HG03571 (cell line): ENCODE data around the gene CPA5.

Experiments used
- ATAC-seq: cut with Tn5 transposase; IDR thresholded peaks from one replicate; pipeline ENCODE4 v1.9.1; 2021; ENCODE audit not compliant: unreplicated experiment

The CPA5 gene

DNA sequence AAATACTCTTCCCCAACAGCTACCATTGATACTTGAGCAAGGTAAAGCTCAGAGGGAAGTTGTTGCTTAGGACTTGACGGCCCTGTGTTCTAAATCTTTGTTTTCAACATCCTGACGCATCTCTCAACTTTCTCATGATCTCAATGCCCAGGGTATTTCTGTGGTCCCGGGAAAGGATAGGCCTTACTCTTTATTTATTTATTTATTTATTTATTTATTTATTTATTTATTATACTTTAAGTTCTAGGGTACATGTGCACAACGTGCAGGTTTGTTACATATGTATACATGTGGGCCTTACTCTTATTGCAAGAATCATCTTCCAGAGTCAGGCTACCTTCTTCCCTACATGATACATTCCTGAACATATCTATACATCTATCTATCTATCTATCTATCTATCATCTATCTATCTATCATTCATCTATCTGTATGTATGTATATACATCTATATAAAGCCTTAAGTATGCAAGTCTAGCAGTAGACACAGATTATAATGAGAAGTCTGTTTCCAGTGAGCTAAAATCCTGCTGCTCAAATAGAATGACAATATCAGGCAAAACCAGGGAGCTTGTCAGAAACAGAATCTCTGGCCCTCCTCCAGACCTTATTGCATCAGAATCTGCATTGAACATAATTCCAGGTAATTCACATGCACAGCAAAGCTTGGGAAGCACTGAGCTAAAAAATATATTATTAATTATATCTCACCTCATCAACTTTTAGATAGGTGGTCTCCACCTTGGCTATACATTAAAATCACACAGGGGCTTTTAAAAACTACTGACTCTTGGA lies 12.2 kb upstream of the CPA5 start:
- ATAC-seq = no peak

- ATAC-seq = no peak
These were observed 10.8 kb upstream of the CPA5 start for GRCh38 chr7:130333832-130334231.

- no peak for ATAC-seq
These were observed 10.3 kb upstream of the CPA5 start for GRCh38 chr7:130334274-130334673.

GRCh38 chr7:130337410-130337971 lies 7.1 kb upstream of the CPA5 start:
- ATAC-seq = no peak

DNA sequence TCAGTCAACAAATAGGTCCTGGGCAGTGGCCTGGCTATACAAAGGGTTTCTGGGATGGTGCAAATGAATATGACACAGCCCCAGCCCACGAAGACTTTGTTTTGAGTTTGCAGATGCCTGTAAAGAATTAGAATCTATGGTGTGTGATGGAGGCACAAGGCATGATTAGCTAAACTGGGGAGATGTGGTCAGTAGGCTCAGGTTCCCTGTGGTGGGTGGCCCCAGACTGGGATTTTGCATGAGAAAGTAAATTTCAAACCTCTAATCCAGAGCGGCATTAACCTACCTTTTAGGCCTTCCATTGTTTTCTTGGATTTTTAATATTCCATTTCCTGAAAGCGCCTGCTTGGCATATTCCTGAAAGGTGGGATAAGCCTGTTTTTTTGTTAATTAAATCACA lies 6.4 kb upstream of the CPA5 start:
- ATAC-seq = no peak

DNA sequence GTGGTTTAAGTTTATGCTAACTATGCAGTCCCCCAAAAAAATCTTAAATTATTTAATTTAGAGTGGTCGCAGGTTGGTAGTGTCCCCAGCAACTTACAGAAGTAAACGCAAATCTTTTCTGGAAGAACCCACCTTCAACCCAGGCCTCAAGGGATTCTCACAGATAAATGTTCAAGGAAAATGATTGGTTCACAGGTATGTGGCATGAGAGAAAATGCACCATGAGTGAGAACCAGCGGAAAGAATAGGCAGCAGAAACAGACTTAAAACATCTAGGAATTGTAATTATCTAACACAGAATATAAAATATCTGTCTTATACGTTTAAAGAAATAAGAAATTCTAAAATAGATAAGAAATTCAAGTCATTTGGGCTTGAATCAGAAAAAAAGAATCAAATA lies 2.7 kb upstream of the CPA5 start:
- no peak for ATAC-seq

DNA sequence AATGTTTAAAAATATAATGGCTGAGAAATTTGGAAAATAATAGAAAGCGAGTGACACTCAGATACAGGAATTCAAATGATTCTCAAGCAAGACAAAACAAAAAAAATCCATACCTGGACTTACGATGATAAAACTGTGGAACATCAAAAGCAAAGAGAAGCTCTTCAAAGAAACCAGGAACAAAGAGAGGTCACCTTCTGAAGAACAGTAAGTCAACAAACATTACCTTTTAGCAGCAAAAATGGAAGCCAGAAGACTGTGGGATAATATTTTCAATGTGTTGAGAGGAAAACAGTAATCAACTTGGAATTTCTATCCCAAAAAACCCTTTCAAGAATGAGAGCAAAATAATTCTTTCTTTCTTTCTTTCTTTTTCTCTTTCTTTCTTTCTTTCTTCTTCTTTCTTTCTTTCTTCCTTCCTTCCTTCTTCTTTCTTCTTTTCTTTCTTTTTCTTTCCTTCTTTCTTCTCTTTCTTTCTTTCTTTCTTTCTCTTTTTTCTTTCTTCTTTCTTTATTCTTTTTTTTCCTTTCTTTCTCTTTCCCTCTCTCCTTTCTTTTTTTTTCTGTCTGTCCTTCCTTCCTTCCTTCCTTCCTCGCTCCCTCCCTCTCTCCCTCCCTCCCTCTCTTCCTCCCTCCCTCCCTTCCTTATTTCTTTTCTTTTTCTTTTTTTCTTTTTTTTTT lies 1.8 kb upstream of the CPA5 start:
- ATAC-seq = no peak

DNA sequence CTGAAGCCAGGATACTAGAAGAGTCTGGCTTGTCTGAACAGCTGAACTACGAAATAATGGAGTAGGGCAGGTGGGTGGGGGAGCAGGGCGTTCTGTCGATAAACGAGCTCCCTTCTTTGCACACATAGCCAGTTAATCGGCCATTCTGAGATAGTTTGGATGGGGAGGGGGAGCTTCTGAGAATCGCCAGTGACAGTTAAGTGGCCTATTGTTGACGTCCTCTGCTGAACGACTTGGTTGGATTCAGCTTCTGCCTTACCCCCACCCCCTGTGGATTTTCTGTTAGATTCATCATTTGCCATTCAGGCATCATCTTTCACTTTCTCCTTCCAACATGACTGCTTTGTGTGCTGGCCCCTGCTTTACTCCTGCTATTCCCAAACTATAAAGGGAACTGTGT lies 520 bp downstream of the CPA5 start:
- ATAC-seq = no peak

DNA sequence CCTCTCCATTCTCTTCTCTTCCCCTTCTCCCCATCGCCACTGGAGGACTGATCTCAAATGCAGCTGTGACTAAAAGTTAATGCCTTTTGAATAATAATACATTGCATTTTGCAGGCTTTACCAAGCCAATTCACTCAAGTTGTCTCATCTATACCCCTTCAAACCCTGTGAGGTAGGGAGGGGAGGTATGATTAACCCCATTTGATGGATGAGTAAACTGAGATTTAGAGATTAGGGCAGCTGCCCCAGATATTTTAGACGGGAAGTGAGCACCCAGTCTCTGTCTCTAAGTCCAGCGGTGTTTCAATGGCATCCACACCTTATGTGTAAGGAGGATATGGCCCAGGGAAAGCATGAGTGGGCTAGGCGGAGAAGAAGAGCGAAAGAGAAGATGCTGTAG lies 1.1 kb downstream of the CPA5 start:
- ATAC-seq = no peak

GRCh38 chr7:130346177-130346905 lies 1.7 kb downstream of the CPA5 start:
- no peak for ATAC-seq

- ATAC-seq = no peak
These were observed 2.3 kb downstream of the CPA5 start for GRCh38 chr7:130346941-130347340.

- ATAC-seq = no peak
These were observed 5.5 kb downstream of the CPA5 start for GRCh38 chr7:130349911-130350782.

- no peak for ATAC-seq
These were observed 6.6 kb downstream of the CPA5 start for GRCh38 chr7:130350945-130351790.

- no peak for ATAC-seq
These were observed 7.1 kb downstream of the CPA5 start for GRCh38 chr7:130351791-130352090.

- ATAC-seq = no peak
These were observed 7.8 kb downstream of the CPA5 start for GRCh38 chr7:130352194-130353074.

DNA sequence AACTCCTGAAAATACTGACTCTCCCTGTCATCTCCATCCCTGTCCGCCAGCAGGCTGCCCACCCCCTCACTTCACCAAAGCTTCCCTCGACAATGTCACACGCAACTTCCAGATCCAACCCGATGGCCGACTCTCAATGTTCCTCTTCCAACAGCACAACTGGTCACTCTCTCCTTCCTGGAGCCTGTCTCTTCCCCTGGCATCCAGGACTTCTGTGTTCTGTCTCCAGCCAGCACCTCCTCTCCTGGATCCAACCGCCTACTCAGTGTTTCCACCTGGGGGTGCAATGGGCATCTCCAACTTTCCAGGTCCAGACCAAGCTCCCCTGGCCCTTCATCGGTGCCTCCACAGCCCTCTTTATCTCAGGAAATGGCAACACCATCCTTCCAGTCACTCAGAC lies 8.6 kb downstream of the CPA5 start:
- no peak for ATAC-seq

- no peak for ATAC-seq
These were observed 11.7 kb downstream of the CPA5 start for GRCh38 chr7:130356121-130356875.

DNA sequence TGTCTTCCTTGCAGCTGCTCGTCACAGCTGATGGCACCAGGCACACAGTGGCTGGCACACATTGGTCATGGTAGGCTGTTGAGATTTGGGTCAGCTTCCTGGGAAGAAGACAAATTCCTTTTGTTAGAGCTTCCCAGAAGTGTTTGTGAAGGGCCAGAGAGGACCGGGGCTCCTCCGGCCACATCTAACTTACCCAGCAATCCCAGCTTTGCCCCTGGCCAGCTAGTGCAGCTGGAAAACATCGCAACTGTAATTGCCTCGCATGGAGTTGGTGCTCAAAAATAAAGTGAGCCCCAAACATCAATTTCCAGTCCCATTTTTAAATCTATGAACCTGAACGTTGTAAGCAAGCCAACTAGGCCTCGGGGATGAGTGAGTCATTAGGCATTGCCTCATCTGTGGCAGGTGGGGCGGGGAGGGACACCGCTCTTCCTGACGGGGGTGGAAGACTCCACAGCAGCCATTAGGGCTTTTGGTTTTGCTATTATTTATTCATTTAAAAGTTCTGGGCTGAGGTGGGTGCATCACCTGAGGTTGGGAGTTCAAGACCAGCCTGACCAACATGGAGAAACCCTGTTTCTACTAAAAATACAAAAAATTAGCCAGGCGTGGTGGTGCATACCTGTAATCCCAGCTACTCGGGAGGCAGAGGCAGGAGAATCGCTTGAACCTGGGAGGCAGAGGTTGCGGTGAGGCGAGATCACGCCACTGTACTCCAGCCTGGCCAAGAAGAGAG lies 12.4 kb downstream of the CPA5 start:
- ATAC-seq = no peak
